ENCODE results near the gene CERT1. TPM values are rescaled to one million over a fixed set of nuclear protein-coding genes. Genes with fewer than 3 reads are reported as not detected.

Gene CERT1
- total RNA-seq, 6 experiments from 2014 or later: 19.4 to 28.3 (median 22.4) TPM

- H3K27me3 Mint-ChIP-seq (ENCODE audit: insufficient read depth): no peaks in the 10 kb centered on the region
- TF ChIP-seq CTCF (IDR thresholded peaks at IDR 0.05): no peak
- no peak overlapping the region for H3K27ac Mint-ChIP-seq
- H3K4me1 Mint-ChIP-seq (ENCODE audit: low read depth): peaks cover under 1% of the 10 kb centered on the region; the same call in 1 of the 2 replicates
- H3K9me3 Mint-ChIP-seq: no peaks in the 10 kb centered on the region
- no peak for DNase-seq
- H3K4me3 Mint-ChIP-seq: no peak overlapping the region
- no peaks in the 10 kb centered on the region; the same call in 1 of the 2 replicates for H3K36me3 Mint-ChIP-seq (ENCODE audit: low read depth)
These were observed 137.6 kb downstream of the CERT1 start for GRCh38 chr5:75373862-75374261.

- Mint-ChIP-seq H3K4me3 (0 out of 2 replicates have a peak overlapping the region, but pooled peaks have one; percentile 22), H3K9me3 (no peaks in the 10 kb centered on the region), H3K4me1 (ENCODE audit: low read depth) (peaks cover 30% of the 10 kb centered on the region), H3K27ac (peak overlapping the region; percentile 84), H3K27me3 (ENCODE audit: insufficient read depth) (no peaks in the 10 kb centered on the region; the same call in none of the 2 replicates), H3K36me3 (ENCODE audit: low read depth) (peaks cover 3% of the 10 kb centered on the region; the same call in 1 of the 2 replicates)
- TF ChIP-seq CTCF (IDR thresholded peaks at IDR 0.05): no peak
- DNase-seq: peak; percentile 36
These were observed 143.0 kb downstream of the CERT1 start for GRCh38 chr5:75368391-75368790.

- Mint-ChIP-seq H3K27me3 (ENCODE audit: insufficient read depth) (no peaks in the 10 kb centered on the region; the same call in none of the 2 replicates), H3K36me3 (ENCODE audit: low read depth) (peaks cover 10% of the 10 kb centered on the region; the same call in 1 of the 2 replicates), H3K4me3 (no peak overlapping the region), H3K27ac (peak overlapping the region; percentile 84), H3K9me3 (no peaks in the 10 kb centered on the region), H3K4me1 (ENCODE audit: low read depth) (peaks cover 30% of the 10 kb centered on the region)
- TF ChIP-seq CTCF (IDR thresholded peaks at IDR 0.05): no peak
- DNase-seq: peak; percentile 63
These were observed 144.0 kb downstream of the CERT1 start for GRCh38 chr5:75367401-75367800.

GRCh38 chr5:75366787-75367186 lies 144.6 kb downstream of the CERT1 start:
- DNase-seq: no peak
- Mint-ChIP-seq H3K27me3 (ENCODE audit: insufficient read depth) (no peaks in the 10 kb centered on the region; the same call in none of the 2 replicates), H3K36me3 (ENCODE audit: low read depth) (peaks cover 13% of the 10 kb centered on the region; the same call in 1 of the 2 replicates), H3K27ac (peak overlapping the region; percentile 84), H3K4me3 (no peak overlapping the region), H3K9me3 (no peaks in the 10 kb centered on the region), H3K4me1 (ENCODE audit: low read depth) (peaks cover 30% of the 10 kb centered on the region)
- no peak for TF ChIP-seq CTCF (IDR thresholded peaks at IDR 0.05)

- H3K27me3 Mint-ChIP-seq (ENCODE audit: insufficient read depth): no peaks in the 10 kb centered on the region; the same call in none of the 2 replicates
- no peak for DNase-seq
- peaks cover 30% of the 10 kb centered on the region for H3K4me1 Mint-ChIP-seq (ENCODE audit: low read depth)
- H3K9me3 Mint-ChIP-seq: no peaks in the 10 kb centered on the region
- H3K36me3 Mint-ChIP-seq (ENCODE audit: low read depth): peaks cover 13% of the 10 kb centered on the region; the same call in 1 of the 2 replicates
- no peak overlapping the region for H3K4me3 Mint-ChIP-seq
- H3K27ac Mint-ChIP-seq: peak overlapping the region; percentile 27
- TF ChIP-seq CTCF (IDR thresholded peaks at IDR 0.05): no peak
These were observed 145.7 kb downstream of the CERT1 start for GRCh38 chr5:75365740-75366139.

Measured in HFFc6 (cell line).